Cardiac fibroblast (primary cell): Measurements from ENCODE around the gene CCDC117.

ENCODE experiments used
- DNase-seq, 2 donors: peaks; one replicate each; pipeline versions ENCODE4 v3.0.0 to v3.0.0-alpha.2; 2010; ENCODE audit warnings: low read depth in 2 of 2
- H3K4me3 ChIP-seq, 2 donors: replicated peaks in 1 of 2; 1 replicate in 1 of 2; 2 replicates in 1 of 2; pipeline ENCODE4 v1.5.1; 2011; ENCODE audit warnings: low read depth in 2 of 2, low read length in 2 of 2, mild to moderate bottlenecking in 2 of 2, moderate library complexity in 1 of 2
- TF ChIP-seq, protein P1 (sequence below): IDR thresholded peaks from one replicate; pipeline ENCODE4 v1.5.1; 2011; ENCODE audit warnings: low read depth, mild to moderate bottlenecking, low read length, inconsistent platforms

CCDC117 gene

GRCh38 chr22:28795932-28796856, 23.7 kb downstream of the CCDC117 start:
- TF ChIP-seq, protein P1, sequence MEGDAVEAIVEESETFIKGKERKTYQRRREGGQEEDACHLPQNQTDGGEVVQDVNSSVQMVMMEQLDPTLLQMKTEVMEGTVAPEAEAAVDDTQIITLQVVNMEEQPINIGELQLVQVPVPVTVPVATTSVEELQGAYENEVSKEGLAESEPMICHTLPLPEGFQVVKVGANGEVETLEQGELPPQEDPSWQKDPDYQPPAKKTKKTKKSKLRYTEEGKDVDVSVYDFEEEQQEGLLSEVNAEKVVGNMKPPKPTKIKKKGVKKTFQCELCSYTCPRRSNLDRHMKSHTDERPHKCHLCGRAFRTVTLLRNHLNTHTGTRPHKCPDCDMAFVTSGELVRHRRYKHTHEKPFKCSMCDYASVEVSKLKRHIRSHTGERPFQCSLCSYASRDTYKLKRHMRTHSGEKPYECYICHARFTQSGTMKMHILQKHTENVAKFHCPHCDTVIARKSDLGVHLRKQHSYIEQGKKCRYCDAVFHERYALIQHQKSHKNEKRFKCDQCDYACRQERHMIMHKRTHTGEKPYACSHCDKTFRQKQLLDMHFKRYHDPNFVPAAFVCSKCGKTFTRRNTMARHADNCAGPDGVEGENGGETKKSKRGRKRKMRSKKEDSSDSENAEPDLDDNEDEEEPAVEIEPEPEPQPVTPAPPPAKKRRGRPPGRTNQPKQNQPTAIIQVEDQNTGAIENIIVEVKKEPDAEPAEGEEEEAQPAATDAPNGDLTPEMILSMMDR: no peak
- no peak for DNase-seq
- H3K4me3 ChIP-seq: no peak overlapping the region

DNA sequence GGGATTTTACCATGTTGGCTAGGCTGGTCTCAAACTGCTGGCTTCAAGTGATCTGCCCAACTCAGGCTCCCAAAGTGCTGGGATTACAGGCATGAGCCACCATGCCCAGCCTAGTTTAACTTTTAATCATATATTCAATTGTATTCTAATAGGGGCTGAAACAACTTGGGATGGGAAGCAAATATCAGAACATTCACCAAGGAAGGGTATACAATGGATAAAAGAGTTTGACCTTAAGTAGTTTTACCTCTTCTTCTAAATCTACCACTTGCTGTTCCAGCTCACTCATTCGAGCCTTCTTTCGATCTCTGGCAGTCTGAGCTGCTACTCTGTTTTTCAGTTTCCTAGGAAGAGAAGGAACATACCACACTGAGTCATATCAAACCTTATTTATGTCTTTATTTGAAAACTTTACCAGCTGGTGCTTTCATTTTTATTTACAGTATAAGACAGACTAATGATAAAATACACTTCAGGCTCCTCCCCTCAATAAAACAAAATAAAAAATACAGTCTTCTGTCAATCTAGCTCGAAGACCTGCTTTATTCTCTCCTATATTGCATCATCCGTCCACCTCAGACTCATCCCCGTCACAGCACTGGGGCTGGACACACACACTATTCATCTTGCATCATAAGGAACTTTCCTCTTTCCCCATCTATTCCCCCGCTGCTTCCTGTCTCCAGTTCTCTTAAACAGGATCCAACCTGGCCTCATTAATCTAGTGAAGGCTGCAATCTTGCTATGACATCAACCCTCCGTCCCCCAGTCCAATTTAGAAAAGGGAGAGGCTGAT, 26.5 kb downstream of the CCDC117 start:
- DNase-seq: peak; percentile 92 to 98
- TF ChIP-seq, protein P1: no peak

DNA sequence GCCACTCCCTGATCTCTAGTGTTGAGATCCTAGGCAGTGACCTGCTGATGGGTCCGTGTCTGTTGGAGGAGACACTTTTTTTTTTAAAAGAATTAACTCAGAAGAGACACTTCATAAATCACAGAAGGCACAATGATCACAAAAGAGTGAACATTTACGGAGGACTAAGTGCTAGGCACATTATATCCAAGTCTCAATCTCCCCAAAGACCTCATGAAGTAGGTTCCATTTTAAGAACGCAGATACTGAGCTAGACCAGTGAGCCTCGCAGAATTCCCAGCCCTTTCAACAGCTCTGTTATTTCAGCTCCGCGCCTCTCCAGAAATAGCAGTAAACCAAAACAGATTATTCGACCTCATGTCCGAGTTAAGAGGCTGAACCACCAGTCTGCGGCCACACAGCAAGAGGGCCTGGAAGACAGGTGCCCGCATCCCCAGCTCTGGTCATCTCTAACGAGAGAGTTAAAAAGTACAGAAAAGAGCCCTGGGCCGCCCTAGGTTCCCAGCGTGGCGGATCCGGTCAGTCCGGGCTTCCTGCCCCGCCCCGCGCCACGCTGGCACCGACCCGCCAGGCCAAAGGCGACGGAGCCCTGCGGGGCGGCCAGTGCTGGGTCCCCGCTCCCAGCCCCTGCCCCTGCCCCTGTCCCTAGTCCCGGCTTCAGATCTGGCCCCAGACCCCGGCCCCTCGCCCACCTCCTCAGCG, 27.3 kb downstream of the CCDC117 start:
- H3K4me3 ChIP-seq: peak overlapping the region; percentile 70 to 88
- peak; percentile 62 to 78 for DNase-seq
- TF ChIP-seq, protein P1: no peak

More for the DNA sequence above, 26.5 kb downstream of the CCDC117 start:
- peak overlapping the region; percentile 70 to 88 for H3K4me3 ChIP-seq

- TF ChIP-seq, protein P1: no peak
- H3K4me3 ChIP-seq: peak within 1 kb of the TSS; percentile 70 to 88
- DNase-seq: peak; percentile 93 to 96
Observed at GRCh38 chr22:28800308-28801041, 28.0 kb downstream of the CCDC117 start, which contains the start of gene XBP1. XBP1 (minus strand) TSS chr22:28800569.

GRCh38 chr22:28801845-28802594, 29.5 kb downstream of the CCDC117 start:
- TF ChIP-seq, protein P1: no peak
- H3K4me3 ChIP-seq: no peak overlapping the region
- no peak for DNase-seq
